Ramos (cell line): ENCODE measurements around the gene HSF5.
"Not testable (repeated sequence)": the region's sequence is repeated elsewhere in the genome, so short reads cannot be mapped to it uniquely, and the experiment has no call there.

Experiments
- in situ Hi-C: fragments of 300-500 bp; cut with MboI; formaldehyde crosslinking; loops from one replicate; pipeline ENCODE4 v1.14.3; 2022; ENCODE audit warnings: low sequenced_read_pairs; ENCODE audit not compliant: unreplicated experiment

HSF5 gene

DNA sequence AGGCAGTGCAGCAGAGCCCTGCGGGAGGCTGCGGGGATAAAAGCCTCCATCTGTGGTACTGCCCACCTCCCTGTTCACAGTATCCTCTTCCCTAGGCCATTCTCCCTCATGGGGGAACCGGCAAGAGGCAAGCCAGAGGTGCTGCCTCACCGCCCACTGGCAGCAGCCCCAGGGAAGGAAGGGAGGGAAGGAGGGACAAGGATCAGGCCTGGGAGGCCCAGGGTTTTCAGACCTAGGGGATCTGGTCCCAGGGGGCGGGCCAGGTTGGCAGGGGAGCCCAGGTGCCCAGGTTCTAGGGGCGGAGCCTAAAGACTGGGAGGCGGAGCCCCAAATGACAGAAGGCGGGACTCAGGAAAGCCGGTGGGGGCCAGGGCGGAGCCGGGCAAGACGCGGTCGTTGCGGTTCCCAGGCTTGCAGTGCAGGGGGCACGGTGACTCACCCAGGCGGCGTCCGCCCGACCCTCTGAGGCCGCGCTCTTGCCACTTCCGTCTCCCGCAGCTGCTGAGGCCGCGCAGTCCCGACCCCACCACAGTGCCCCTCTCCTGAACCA is 29.2 kb upstream of the HSF5 start:
- in situ Hi-C loops: no loop called here

DNA sequence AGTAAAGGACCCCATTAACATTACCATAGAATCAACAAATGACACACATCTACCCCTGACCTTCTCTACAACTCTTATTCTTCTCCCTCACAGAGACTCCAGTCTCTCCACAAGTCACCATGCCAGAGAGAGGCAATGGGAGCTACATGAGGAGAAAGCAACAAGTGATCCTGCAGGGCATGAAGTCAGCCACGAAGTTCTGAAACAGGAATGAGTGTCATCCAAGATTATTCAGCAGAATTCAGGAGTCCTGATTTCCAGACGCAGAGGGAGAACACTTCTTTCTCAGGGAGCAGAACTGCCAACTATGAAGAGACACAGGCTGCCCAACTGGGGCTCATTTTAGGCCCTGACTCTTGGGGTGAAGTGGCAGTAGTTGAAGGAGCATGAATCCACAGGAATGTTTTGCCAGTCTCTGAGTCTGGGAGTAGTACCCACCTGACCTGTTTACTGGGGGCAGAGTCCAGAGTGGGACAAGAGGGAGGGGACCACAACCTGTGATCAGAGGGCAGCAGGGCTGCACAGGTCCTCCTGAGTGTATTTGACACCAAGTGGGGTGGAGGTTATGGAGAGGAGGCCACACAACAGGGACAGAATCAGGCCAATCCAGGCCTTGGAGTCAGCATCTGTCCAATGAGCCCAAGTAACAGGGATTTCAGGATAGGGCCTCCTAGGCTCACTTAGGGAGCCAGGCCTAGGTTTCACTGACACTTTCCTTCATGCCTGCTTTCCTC is 28.6 kb upstream of the HSF5 start:
- in situ Hi-C loops: no loop called here

DNA sequence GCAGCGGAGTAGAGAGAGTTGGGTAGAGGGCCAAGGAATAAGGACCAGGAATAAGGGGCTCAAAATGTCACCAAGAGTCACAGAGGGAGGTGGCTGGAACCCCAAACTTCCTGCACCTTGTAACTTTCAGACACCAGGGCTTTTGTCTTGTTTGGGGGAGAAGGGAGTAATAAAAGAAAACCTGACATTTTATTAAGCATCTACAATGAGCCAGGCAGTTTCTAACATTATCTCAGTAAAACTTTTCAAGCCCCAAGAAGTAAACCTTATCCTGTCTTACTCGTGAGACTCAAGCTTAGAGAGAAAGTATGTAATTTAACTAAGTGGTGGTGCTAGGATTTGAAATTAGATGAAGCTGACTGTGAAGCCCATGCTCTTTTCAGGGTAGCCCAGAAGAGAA is 27.1 kb upstream of the HSF5 start:
- in situ Hi-C loops: no loop called here

DNA sequence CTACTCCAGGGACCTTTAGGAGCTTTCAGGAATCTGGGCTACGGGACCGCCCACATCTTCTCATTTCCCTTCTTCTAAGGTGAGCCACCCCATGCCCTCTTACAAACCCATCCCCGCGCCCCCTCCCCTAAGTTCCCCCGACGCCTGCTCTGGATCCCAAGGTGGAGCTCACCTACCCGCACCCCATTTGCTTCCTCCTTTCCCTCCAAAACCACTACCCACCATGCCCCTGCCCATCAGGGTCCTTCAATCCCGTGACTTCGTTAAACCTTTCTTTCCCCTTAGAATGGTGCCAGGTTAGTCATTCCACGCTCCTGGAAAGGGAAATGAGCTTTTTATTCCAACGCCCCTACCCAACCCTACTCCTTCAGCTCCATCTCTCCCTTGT is 26.6 kb upstream of the HSF5 start:
- in situ Hi-C loops: no loop called here

DNA sequence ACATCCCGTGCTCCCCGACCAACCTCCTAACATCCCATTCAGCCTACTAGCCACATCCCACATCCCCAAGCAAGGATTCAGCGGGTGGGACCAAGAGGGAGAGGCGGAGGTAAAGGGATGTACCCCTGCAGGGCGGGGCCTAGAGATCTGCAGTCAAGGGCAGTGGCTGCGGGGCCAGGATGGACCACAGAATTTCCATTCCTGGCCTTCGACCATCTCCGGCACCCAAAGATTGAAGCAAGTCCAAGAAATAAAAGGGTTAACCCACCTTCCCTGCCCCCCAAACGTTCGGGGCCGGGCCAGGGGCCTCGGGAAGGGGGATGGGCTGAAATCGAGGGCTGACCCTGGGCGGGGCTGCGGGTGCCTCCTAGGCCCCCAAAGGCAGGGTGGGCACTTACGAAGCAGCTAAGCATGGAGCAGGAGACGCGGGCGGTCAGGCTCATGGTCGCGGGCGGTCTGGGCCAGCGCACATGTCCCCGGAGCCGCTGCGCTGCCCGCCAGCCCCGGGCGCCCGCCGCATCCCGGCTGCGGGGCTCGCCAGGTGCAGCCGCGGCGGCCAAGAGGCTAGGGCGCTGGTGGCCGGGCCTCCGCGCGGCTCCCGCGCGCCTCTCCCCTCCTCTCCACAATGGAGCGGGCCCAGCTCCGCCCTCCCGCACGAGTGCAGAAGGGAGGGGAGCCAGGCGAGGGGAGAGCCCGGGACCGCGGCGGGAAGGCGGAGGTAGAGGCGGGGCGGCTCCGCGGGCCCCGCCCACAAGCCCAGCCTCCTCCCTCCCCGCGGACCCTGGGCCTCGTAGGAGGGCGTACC is 26.0 kb upstream of the HSF5 start, which contains the start of gene MTMR4:
Gene MTMR4 (minus strand): TSS at position 674 of the 805 bp plus-strand sequence. CDS start 231 bp downstream, at position 443.
- in situ Hi-C loops: no loop called here

DNA sequence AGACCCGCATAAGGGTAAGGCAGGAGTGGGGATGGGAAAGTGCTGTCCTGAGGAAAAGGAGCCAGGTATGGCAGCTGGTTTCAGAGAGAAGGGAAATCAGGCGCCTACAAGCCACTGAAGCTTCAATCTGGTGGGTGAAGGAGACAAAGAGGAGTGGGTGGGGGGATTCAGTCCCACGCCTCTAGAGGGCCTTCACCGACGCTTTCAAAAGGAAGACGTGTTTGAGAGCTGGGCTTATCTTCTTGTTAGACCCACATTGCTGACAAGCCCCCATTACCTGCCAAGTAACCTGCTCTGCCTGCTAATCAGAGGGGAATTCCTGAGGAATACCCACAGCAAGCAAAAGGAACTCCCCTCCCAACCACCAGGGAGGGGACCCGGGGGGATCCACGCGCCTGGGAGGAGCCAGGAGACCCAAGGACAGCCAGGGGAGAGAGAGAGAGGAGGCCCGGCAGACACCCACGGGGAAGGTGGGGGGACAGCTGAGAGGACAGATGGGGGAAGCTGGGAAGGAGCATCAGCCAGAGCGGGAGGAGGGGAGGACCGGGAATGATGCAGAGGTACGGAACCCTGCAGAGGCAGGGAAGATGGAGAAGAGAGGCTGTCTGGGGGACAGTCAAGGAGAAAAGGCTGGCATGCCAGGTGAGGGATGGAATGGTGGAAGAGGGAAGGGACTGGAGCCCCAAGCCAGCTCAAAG is 25.2 kb upstream of the HSF5 start:
- in situ Hi-C loops: no loop called here

DNA sequence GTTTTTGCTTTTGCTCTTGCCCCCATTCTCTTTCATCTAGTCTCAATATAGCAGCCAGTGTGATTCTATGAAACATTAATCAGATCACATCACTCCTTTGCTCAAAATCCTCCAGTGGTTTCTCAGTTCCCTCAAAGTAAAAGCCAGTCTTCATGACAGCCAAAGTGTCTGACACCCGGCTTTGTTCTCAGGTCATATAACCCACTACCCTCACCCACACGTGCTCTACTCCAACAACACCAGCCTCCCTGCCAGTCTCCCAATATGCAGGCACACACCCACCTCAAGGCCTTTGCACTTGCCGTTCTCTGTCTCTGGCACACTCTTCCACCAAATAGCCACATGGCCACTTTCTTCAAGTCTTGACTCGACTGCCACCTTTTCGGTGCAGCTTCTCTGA is 21.9 kb upstream of the HSF5 start:
- in situ Hi-C loops: no loop called here

DNA sequence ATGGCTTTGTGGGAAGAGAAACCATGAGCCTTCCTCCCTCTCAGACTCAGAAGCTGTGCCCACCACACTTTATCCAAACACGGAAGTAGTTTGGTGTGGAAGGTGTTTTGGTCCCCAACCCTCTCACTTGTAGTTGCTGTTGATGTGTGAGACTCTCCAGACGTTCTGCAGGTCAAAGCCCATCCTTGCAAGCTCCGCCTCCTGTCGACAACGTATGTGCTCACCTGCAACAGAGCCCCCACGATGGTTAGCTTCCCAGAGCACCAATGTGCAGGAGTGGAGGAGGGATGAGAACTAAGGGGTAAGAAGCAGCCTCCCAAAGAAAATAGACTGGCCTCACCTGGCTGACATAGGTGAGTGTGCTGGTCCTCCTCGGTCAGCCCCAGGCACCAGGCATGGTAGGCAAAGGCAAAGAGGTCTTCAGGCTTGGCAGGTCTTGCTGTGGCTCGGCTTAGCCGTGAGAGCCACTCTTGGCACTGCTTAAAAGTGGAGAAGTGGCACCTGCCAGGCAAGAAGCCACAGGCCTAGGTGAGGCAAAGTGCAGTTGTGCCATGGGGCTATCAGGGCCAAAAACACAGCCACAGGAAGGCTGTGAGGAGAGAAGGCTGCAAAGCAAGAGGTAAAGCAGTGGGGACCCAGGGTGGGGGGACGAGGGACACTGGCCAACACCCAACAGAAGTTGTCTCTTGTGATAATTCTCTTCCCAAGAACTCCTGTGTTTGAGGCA is 20.3 kb upstream of the HSF5 start:
- in situ Hi-C loops: no loop called here

DNA sequence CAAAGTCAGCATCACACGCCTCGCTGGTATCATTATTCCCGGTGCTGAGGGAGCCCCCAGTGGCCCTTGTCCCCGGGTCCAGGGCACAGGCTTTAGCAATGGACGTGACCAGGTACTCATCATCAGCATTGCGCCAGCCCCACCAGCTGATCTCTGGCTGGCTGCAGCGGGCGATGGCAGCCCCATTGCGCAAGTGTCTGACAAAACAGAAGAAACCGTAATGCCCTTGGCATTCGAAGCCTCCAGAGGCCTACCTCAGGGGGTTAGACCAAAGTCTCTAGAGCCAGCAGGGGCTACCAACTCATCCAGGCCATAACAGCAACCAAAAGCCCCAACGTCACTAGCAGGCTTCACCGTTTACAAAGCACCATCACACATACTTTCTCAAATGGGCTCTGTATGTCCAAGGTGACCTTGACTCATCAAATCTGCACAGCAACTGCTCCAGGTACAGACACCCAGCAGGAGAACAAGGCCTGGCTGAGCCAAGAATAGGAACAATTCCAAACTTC is 19.0 kb upstream of the HSF5 start:
- in situ Hi-C loops: no loop called here

DNA sequence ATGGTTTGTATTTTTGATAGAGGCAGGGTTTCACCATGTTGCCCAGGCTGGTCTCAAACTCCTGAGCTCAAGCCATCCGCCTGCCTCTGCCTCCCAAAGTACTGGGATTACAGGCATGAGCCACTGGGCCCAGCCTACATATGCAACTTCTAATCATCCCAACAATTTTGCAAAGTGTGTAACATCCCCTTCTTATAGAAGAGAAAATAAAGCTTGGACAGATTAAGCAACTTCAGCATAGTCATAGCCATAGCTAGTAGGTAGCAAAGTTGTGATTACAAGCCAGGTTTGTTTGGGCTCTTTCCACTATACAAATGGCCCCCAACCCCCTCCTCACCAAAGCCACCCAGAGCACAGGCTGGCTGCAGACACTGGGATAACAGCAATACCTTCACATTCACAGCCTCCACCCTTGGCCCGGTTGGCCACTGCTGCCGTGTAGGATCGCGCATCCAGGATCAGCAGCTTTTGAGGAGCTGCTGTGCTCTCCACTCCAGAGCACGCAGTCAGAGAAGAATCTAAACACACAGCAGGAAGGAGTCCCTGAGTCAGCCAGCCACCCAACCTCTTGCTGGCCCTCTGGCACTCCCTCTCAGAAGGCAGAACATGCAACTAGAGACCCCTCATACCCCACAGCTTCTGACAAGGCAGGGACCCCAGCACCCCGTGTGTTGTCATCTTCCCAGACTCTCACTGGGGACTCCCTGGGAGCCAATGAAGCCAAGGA is 18.3 kb upstream of the HSF5 start:
- in situ Hi-C loops: no loop called here

DNA sequence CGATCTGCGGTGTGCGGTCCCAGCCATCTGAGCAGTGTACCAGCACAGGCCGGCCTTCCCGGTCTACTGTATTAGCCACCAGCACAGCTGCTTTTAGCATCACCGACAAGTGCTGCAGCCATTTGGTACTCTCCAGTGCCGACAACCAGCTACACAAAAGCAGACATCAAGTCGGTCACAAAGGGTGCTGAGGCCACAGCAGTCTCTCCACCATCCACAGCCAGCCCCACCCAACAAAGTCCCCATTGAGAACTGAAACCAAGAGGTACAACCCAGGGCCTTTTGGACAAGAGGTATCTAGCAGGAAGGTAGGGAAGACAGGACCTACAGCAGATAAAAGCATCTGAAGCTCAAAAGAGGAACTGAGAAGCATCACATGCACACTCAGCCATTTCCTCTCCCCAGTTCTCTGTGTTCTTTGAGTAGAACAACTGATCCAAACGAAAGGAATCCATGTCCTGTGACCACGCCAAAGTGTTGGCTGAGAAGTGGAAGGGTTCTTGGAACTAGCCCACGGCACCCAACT is 16.7 kb upstream of the HSF5 start:
- in situ Hi-C loops: no loop called here

DNA sequence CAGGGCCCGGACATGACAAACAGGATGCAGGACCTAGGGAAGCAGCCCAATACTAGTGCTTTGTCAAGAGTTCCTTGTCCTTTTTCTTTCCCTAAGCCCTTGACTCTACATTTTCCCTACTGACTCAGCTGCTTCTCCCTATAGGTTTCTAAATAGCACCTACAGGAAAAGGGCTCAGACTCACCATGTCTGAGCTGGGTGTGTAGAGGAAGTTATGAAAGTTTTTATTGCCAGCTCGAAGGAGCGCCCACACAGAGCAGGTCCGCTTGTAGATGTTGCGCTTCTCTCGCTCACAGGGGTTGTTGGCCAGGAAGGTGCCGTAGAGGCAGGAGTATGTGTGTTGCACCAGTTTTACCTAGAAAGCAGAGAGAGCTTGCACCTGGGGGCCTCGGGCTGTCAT is 15.7 kb upstream of the HSF5 start:
- in situ Hi-C loops: no loop called here

DNA sequence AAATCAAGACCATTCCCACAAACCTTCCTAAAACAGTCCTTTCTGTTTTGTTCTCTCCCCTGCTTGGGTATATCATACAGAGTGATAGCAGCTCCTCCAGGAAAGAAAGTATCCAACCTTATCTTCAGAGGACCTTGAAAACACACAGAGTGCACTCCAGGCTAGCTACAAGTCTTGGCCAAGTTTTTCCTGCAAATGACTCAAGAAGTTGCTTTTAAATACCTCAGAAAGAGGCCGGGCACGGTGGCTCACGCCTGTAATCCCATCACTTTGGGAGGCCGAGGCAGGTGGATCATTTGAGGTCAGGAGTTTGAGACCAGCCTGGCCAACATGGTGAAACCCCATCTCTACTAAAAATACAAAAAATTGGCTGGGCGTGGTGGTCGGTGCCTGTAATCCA is 14.9 kb upstream of the HSF5 start:
- in situ Hi-C loops: not testable (repeated sequence)

DNA sequence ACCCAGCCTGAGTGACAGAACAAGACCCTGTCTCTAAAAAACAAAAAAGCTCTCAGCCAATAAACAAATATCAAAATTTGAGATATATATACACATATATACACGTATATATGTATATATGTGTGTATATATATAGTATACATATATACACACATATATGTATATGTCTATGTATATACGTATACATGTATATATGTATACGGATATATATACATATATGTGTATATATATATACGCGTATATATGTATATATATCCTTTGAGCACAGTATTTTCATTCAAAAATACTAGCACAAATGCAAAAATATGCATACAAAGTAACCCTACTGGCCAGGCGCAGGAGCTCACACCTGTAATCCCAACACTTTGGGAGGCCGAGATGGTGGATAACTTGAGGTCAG is 13.2 kb upstream of the HSF5 start:
- in situ Hi-C loops: no loop called here

DNA sequence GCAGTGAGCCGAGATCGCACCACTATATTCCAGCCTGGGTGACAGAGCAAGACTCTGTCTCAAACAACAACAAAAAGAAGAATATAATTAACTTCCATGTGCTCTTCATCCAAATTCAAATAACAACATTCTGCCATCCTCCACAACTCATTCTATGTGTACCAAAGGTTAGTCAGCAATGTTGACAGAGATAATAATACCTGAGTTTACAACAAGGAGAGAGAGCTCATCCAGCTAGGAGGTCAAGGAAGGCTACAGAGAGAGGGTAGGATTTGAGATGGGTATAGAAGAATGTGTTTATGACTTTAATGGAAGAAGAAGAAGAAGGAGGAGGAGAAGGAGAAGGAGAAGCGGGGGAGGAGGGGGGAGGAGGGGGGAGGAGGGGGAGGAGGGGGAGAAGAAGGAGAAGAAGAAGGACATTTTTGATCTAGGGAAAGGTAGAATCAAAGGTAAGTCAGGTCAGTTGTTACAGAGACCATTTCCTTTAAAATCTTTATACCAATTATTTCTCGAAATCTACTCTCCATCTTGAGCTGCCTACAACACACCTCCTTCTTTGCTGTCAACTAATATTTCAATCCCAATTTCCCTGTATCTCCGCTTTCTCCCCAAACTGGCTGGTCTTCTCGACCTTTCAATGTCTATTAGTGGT is 10.1 kb upstream of the HSF5 start:
- in situ Hi-C loops: no loop called here

DNA sequence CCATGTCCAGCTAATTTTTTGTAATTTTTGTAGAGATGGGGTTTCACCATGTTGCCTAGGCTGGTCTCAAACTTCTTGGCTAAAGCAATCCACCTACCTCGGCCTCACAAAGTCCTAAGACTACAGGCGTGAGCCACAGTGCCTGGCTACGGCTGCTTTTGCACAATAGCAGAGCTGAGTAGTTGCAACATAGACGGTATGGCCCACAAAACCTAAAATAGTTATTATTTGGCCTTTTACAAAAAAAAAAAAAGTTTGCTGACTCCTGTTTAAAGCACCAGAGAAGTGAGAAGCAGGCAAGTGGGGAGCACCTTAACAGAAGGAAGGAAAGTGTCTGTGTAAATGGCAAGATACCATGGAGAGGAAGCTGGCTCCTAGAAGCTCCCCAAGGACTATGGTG is 5.3 kb upstream of the HSF5 start:
- in situ Hi-C loops: no loop called here

DNA sequence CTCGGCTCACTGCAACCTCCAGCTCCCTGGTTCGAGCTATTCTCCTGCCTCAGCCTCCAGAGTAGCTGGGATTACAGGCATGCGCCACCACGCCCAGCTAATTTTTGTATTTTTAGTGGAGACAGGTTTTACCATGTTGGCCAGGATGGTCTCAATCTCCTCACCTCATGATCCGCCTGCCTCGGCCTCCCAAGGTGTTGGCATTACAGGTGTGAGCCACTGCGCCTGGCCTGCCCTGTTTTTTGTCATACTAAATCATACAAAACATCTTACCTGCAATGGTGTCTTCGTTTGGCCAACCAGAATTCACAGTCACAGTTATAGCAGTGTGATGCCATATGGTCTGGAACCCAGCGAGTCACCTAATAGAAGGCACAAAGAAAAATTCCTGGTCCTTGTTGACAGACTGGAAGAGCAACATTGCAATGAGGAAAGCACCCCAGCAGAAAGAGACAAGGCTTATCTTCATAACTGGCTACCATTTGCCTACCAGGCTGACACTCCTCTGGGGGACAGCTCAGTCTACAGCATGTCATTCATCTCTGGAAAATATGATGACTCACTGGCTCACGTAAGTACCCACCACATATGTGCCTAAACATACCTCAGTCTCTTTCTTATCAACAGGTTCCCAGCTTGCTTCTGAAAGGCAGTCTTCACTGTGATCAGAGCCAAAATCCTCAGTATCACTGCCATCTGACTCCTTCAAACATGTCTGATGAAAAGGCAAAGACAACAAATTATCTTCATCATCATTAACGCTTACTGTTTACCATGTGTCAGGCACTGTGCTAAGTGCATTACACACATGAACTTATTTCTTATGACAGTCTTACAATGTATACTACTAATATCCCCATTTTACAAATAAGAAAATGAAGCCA is 4.3 kb upstream of the HSF5 start:
- in situ Hi-C loops: no loop called here
